HL-60 (cell line): ENCODE measurements around the gene ATP8A2.

Experiments used
- DNase-seq, 2 experiments: peaks; one replicate each; pipeline ENCODE4 v3.0.0-alpha.2; 2010 to 2020; ENCODE audit warnings: low read depth in 1 of 2, low spot score in 1 of 2
- H3K27ac ChIP-seq: fragments of 250-450 bp; sonication (Bioruptor Pico); replicated peaks from 2 replicates; pipeline ENCODE4 v1.5.1; 2020; ENCODE audit warnings: mild to moderate bottlenecking, moderate library complexity
- H3K27me3 ChIP-seq: fragments of 250-450 bp; sonication (Bioruptor Pico); 2 replicates; pipeline ENCODE4 v1.5.1; 2021; ENCODE audit warnings: mild to moderate bottlenecking, moderate library complexity; ENCODE audit not compliant: insufficient read depth, poor library complexity, severe bottlenecking
- H3K4me3 ChIP-seq: replicated peaks from 2 replicates; pipeline ENCODE4 v1.5.1; 2011; ENCODE audit warnings: mild to moderate bottlenecking, control low read depth, low read length; ENCODE audit not compliant: insufficient read depth
- GABPA ChIP-seq: IDR thresholded peaks from 2 replicates; pipeline ENCODE4 v1.6.1; 2012; ENCODE audit warnings: low read depth
- POLR2AphosphoS5 ChIP-seq: IDR thresholded peaks from 2 replicates; pipeline ENCODE4 v1.6.1; 2012; ENCODE audit warnings: low read depth
- SPI1 ChIP-seq: IDR thresholded peaks from 2 replicates; pipeline ENCODE4 v1.6.1; 2012; ENCODE audit warnings: low read depth, mild to moderate bottlenecking, borderline replicate concordance
- TF ChIP-seq, protein P1 (sequence below): IDR thresholded peaks from one replicate; pipeline ENCODE4 v1.5.1; 2011; ENCODE audit warnings: low read length, control low read depth, inconsistent platforms; ENCODE audit not compliant: insufficient read depth
- TF ChIP-seq, protein P2 (sequence below): IDR thresholded peaks from 2 replicates; pipeline ENCODE4 v1.6.1; 2012; ENCODE audit warnings: low read depth; ENCODE audit not compliant: insufficient replicate concordance

The ATP8A2 gene

DNA sequence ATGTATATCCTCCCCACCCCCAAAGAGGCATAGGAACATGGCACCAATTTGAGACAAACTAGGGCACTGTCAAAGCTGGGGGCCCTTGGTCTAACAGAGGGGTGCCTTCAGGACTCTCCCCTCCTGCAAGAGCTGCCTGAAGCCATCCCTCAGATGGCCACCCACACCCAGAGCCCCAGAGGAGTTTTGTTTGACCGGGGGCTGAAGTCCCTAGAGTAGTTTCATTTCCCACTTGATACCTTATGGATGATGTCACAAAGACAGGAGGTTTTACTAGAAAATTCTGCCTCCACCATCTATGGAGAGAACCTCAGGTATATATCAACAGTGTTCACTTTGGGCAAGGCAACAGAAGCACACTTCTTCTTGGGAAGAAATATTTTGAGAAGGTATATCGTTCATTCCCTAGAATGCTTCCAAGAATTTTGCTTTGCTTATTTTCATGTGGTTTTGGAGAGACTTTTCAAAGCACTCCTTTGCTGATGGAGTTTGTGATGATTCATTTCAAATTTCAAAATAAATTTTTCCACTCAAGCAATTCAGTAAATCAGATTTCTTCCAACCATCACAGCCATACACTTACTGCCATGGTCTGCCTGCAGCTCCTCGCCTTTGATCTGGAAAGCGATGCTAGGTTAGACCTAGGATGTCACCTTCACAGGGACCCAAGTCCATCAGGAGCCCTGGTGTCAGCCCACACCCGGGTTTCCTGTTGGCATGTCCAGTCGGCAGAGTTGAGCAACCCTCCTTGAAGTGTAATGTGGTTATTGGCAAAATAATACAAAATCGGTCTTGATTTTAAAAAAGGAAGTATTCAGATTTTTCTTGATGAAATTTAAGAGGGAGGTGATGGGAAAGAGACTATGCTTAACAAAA, 473.0 kb downstream of the ATP8A2 start:
- Histone ChIP-seq H3K4me3 (no peak overlapping the region), H3K27ac (no peak overlapping the region), H3K27me3 (no peaks in the 10 kb centered on the region)
- TF ChIP-seq, protein P1, sequence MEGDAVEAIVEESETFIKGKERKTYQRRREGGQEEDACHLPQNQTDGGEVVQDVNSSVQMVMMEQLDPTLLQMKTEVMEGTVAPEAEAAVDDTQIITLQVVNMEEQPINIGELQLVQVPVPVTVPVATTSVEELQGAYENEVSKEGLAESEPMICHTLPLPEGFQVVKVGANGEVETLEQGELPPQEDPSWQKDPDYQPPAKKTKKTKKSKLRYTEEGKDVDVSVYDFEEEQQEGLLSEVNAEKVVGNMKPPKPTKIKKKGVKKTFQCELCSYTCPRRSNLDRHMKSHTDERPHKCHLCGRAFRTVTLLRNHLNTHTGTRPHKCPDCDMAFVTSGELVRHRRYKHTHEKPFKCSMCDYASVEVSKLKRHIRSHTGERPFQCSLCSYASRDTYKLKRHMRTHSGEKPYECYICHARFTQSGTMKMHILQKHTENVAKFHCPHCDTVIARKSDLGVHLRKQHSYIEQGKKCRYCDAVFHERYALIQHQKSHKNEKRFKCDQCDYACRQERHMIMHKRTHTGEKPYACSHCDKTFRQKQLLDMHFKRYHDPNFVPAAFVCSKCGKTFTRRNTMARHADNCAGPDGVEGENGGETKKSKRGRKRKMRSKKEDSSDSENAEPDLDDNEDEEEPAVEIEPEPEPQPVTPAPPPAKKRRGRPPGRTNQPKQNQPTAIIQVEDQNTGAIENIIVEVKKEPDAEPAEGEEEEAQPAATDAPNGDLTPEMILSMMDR, result no peak
- no peak for TF ChIP-seq POLR2AphosphoS5
- TF ChIP-seq, protein P2, sequence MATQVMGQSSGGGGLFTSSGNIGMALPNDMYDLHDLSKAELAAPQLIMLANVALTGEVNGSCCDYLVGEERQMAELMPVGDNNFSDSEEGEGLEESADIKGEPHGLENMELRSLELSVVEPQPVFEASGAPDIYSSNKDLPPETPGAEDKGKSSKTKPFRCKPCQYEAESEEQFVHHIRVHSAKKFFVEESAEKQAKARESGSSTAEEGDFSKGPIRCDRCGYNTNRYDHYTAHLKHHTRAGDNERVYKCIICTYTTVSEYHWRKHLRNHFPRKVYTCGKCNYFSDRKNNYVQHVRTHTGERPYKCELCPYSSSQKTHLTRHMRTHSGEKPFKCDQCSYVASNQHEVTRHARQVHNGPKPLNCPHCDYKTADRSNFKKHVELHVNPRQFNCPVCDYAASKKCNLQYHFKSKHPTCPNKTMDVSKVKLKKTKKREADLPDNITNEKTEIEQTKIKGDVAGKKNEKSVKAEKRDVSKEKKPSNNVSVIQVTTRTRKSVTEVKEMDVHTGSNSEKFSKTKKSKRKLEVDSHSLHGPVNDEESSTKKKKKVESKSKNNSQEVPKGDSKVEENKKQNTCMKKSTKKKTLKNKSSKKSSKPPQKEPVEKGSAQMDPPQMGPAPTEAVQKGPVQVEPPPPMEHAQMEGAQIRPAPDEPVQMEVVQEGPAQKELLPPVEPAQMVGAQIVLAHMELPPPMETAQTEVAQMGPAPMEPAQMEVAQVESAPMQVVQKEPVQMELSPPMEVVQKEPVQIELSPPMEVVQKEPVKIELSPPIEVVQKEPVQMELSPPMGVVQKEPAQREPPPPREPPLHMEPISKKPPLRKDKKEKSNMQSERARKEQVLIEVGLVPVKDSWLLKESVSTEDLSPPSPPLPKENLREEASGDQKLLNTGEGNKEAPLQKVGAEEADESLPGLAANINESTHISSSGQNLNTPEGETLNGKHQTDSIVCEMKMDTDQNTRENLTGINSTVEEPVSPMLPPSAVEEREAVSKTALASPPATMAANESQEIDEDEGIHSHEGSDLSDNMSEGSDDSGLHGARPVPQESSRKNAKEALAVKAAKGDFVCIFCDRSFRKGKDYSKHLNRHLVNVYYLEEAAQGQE, result no peak
- DNase-seq, result no peak

DNA sequence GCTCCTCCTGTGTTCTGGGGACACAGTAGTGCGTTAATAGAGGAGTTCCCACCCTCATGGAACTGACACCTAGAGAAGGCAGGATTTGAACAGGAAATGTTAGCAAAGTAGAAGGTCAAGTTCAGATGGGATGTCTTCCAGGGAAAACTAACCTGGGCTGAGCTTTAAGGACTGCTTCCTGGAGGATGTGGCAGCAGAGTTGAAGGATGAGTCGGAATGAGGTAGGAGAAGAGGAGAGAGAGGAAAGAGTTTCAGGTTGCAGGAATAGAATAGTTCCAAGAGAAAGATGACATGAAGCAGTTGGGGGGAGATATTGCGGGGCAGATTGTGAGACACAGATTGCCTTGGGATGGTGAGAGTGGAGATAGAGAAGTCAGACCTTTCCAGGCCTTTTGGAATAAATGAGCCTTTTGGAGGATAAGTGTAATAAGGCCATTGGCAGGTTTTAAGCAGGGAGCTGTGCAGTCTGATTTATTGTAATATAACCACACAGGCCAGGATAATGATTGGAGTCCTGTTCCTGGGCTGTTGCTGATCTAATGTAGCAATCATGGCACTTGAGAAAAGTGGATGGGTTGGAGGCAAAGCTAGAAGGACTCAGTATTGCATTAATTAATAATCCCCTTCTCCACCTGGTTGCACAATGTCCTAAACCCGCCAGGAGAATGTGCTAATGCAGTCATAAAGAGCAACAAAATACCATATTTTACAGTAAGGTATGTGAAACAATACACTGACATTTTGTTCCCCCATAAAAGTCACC, 474.6 kb downstream of the ATP8A2 start:
- Histone ChIP-seq H3K27ac (no peak overlapping the region), H3K4me3 (no peak overlapping the region), H3K27me3 (no peaks in the 10 kb centered on the region)
- TF ChIP-seq SPI1 (no peak), GABPA (no peak), POLR2AphosphoS5 (no peak)
- TF ChIP-seq, protein P2, result no peak
- TF ChIP-seq, protein P1, result no peak
- no peak for DNase-seq

DNA sequence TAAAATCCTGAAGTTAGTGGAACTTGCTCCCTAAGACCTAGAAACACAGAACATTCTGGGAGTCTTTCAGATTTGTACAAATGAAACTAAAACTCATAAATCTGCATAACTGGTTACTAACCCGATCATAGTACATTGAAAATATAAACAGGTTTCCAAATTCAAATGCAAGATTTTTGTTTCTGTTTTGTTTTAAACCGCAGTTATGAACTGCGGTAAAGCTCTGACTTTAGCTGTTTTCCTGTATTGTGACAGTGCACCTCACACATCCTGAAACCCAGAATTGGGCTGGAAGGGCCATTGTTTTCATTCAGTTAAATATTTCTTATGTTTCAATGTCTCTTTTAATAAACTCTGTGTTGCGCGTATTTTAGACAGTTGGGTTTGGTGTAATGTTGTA, 475.4 kb downstream of the ATP8A2 start:
- Histone ChIP-seq H3K4me3 (no peak overlapping the region), H3K27ac (no peak overlapping the region), H3K27me3 (no peaks in the 10 kb centered on the region)
- no peak for DNase-seq
- TF ChIP-seq, protein P1, result no peak
- TF ChIP-seq SPI1 (no peak), GABPA (no peak), POLR2AphosphoS5 (no peak)
- TF ChIP-seq, protein P2, result no peak
